Stimulated activated CD8-positive, alpha-beta memory T cell treated with anti-CD3 and anti-CD28 coated beads, Interleukin-4, amount 100 ng/mL, for 24 hours (primary cell): ENCODE data around the gene TP53.

Experiments
- DNase-seq: peaks from one replicate; pipeline ENCODE4 v3.0.0-alpha.2; 2020; ENCODE audit warnings: low read depth

TP53 gene

GRCh38 chr17:7706631-7707354 is 19.5 kb upstream of the TP53 start:
- DNase-seq, result no peak

- no peak for DNase-seq
Measured at GRCh38 chr17:7705269-7706255, 18.3 kb upstream of the TP53 start.

- no peak for DNase-seq
Measured at GRCh38 chr17:7704601-7705268, 17.4 kb upstream of the TP53 start, which contains the start of gene EFNB3. EFNB3 (plus strand) TSS chr17:7705202; CDS start chr17:7705599, 397 bp downstream.

- no peak for DNase-seq
Measured at GRCh38 chr17:7703584-7704479, 16.5 kb upstream of the TP53 start.

GRCh38 chr17:7702776-7703175 is 15.5 kb upstream of the TP53 start:
- DNase-seq, result no peak

- DNase-seq, result no peak
Measured at GRCh38 chr17:7701681-7702080, 14.4 kb upstream of the TP53 start.

- no peak for DNase-seq
Measured at GRCh38 chr17:7700510-7700909, 13.2 kb upstream of the TP53 start.

- DNase-seq, result no peak
Measured at GRCh38 chr17:7697828-7698588, 10.7 kb upstream of the TP53 start.

GRCh38 chr17:7695586-7695985 is 8.3 kb upstream of the TP53 start:
- no peak for DNase-seq

- no peak for DNase-seq
Measured at GRCh38 chr17:7688808-7689316, 1.6 kb upstream of the TP53 start.

- DNase-seq, result peak; percentile 89
Measured at GRCh38 chr17:7687908-7688807, 868 bp upstream of the TP53 start, which contains the start of gene WRAP53. WRAP53 (plus strand) TSS chr17:7688477; CDS start chr17:7688649, 172 bp downstream.

GRCh38 chr17:7686222-7687071 is 843 bp downstream of the TP53 start:
- peak; percentile 61 for DNase-seq

- DNase-seq, result peak; percentile 81
Measured at GRCh38 chr17:7685533-7686221, 1.6 kb downstream of the TP53 start.

GRCh38 chr17:7684851-7685532 is 2.3 kb downstream of the TP53 start:
- no peak for DNase-seq

- DNase-seq, result no peak
Measured at GRCh38 chr17:7677388-7678067, 9.8 kb downstream of the TP53 start.

- DNase-seq, result no peak
Measured at GRCh38 chr17:7676533-7676932, 10.8 kb downstream of the TP53 start.
